Natural killer cell (primary cell): Measurements from ENCODE around the gene GKN2. TPM values are rescaled to one million over a fixed set of nuclear protein-coding genes. Genes with fewer than 3 reads are reported as not detected.

Experiments used
- ATAC-seq, 3 donors: fragments of 150-1000 bp in 2 of 3; fragments of 200-7000 bp in 1 of 3; cut with Tn5 transposase; 1 replicate in 1 of 3; 2 replicates in 2 of 3; pipeline ENCODE4 v1.10.0; 2021; ENCODE audit warnings: mild to moderate bottlenecking in 2 of 3, moderate library complexity in 2 of 3
- DNase-seq, 2 donors: peaks; one replicate each; pipeline versions ENCODE4 v3.0.0 to v3.0.0-alpha.2; 2013 to 2021; ENCODE audit warnings: mixed read lengths in 1 of 2
- H3K27ac ChIP-seq: one replicate; pipeline ENCODE4 v1.5.1; 2013; ENCODE audit warnings: mild to moderate bottlenecking, low read length
- H3K27me3 ChIP-seq: one replicate; pipeline ENCODE4 v1.6.1; 2013; ENCODE audit warnings: low read length; ENCODE audit not compliant: control insufficient read depth, insufficient read depth
- H3K36me3 ChIP-seq: one replicate; pipeline ENCODE4 v1.6.1; 2013; ENCODE audit warnings: low read length; ENCODE audit not compliant: control insufficient read depth, insufficient read depth
- H3K4me1 ChIP-seq: one replicate; pipeline ENCODE4 v1.6.1; 2013; ENCODE audit warnings: low read length; ENCODE audit not compliant: control insufficient read depth, insufficient read depth
- H3K4me3 ChIP-seq: one replicate; pipeline ENCODE4 v1.5.1; 2013; ENCODE audit warnings: low read length
- H3K9me3 ChIP-seq: one replicate; pipeline ENCODE4 v1.6.1; 2013; ENCODE audit warnings: low read length; ENCODE audit not compliant: control insufficient read depth, insufficient read depth
- H3K27ac Mint-ChIP-seq, 2 donors: one replicate each; pipeline ENCODE4 v1.8.0; 2022; ENCODE audit warnings: mild to moderate bottlenecking in 2 of 2, mixed read lengths in 2 of 2, moderate library complexity in 1 of 2
- H3K27me3 Mint-ChIP-seq, 2 donors: one replicate each; pipeline ENCODE4 v1.8.0; 2022; ENCODE audit warnings: low read depth in 2 of 2, mixed read lengths in 2 of 2
- H3K36me3 Mint-ChIP-seq: one replicate; pipeline ENCODE4 v1.8.0; 2022; ENCODE audit warnings: mixed read lengths
- H3K4me1 Mint-ChIP-seq, 2 donors: one replicate each; pipeline ENCODE4 v1.8.0; 2022; ENCODE audit warnings: mixed read lengths in 2 of 2
- H3K4me3 Mint-ChIP-seq: one replicate; pipeline ENCODE4 v1.8.0; 2022; ENCODE audit warnings: mild to moderate bottlenecking, moderate library complexity, mixed read lengths
- H3K9me3 Mint-ChIP-seq, 2 donors: one replicate each; pipeline ENCODE4 v1.8.0; 2022; ENCODE audit warnings: mixed read lengths in 2 of 2
- CTCF ChIP-seq: fragments of 200-600 bp; IDR thresholded peaks from one replicate; pipeline ENCODE4 v1.8.0; 2022; ENCODE audit warnings: antibody characterized with exemption
- WGBS: methylation state at CpG from one replicate; pipeline ENCODE4 v1.1.7; 2013; ENCODE audit warnings: missing lambda C conversion rate; ENCODE audit not compliant: insufficient coverage; 5-methylcytosine and 5-hydroxymethylcytosine counted together
- intact Hi-C: fragments of 100-400 bp; cut with micrococcal nuclease; formaldehyde crosslinking; loops from one replicate; pipeline ENCODE4 v1.14.2; 2022
- total RNA-seq, 4 donors: library from RNA; stranded (reverse); fragments of 120-200 nt in 1 of 4; gene quantifications; one replicate each; pipeline versions ENCODE4 v1.2.3 to v1.2.4, GENCODE V29; 2013 to 2022

Gene GKN2
- total RNA-seq, 3 donors from 2014 or later (not counting 1 experiment from before 2014, with no cell fraction given): not detected

- no peak overlapping the region for H3K4me3 Mint-ChIP-seq
- Histone ChIP-seq H3K36me3 (no peaks in the 10 kb centered on the region), H3K4me1 (no peaks in the 10 kb centered on the region), H3K4me3 (no peak overlapping the region), H3K27me3 (no peaks in the 10 kb centered on the region), H3K27ac (no peak overlapping the region), H3K9me3 (no peaks in the 10 kb centered on the region)
- DNase-seq (no peak), ATAC-seq (no peak)
- H3K36me3 Mint-ChIP-seq: no peaks in the 10 kb centered on the region
- H3K9me3 Mint-ChIP-seq: no peaks in the 10 kb centered on the region
- WGBS: 96% methylated on average over 1 of the region's 1 CpG
- TF ChIP-seq CTCF: no peak
- H3K27me3 Mint-ChIP-seq: peaks cover 41 to 68% of the 10 kb centered on the region in 2 donors
- peaks cover 5% of the 10 kb centered on the region in 2 donors for H3K4me1 Mint-ChIP-seq
- intact Hi-C loops: no loop called here
- H3K27ac Mint-ChIP-seq: no peak overlapping the region
Measured at GRCh38 chr2:68939962-68940361, 12.7 kb downstream of the GKN2 start.

- Histone ChIP-seq H3K4me3 (no peak overlapping the region), H3K9me3 (no peaks in the 10 kb centered on the region), H3K27me3 (no peaks in the 10 kb centered on the region), H3K4me1 (no peaks in the 10 kb centered on the region), H3K27ac (no peak overlapping the region), H3K36me3 (no peaks in the 10 kb centered on the region)
- no peak for TF ChIP-seq CTCF
- 97% methylated on average over 2 of the region's 3 CpGs for WGBS
- H3K27ac Mint-ChIP-seq: no peak overlapping the region
- intact Hi-C loops: no loop called here
- no peak for ATAC-seq
- peaks cover 5% of the 10 kb centered on the region in 2 donors for H3K4me1 Mint-ChIP-seq
- H3K27me3 Mint-ChIP-seq: peaks cover 37 to 61% of the 10 kb centered on the region in 2 donors
- no peaks in the 10 kb centered on the region for H3K36me3 Mint-ChIP-seq
- H3K9me3 Mint-ChIP-seq: no peaks in the 10 kb centered on the region
- no peak for DNase-seq
- H3K4me3 Mint-ChIP-seq: no peak overlapping the region
Measured at GRCh38 chr2:68938938-68939337, 13.8 kb downstream of the GKN2 start.

- ATAC-seq (no peak), DNase-seq (no peak)
- Histone ChIP-seq H3K27me3 (no peaks in the 10 kb centered on the region), H3K27ac (no peak overlapping the region), H3K4me3 (no peak overlapping the region), H3K9me3 (no peaks in the 10 kb centered on the region), H3K4me1 (no peaks in the 10 kb centered on the region), H3K36me3 (no peaks in the 10 kb centered on the region)
- 96% methylated on average over 5 of the region's 5 CpGs for WGBS
- no peak for TF ChIP-seq CTCF
- Mint-ChIP-seq H3K27ac (no peak overlapping the region), H3K4me3 (no peak overlapping the region), H3K9me3 (no peaks in the 10 kb centered on the region), H3K27me3 (peaks cover 33 to 49% of the 10 kb centered on the region in 2 donors), H3K4me1 (no peaks in the 10 kb centered on the region), H3K36me3 (no peaks in the 10 kb centered on the region)
- intact Hi-C loops: no loop called here
Measured at GRCh38 chr2:68937346-68938055, 15.2 kb downstream of the GKN2 start.

GRCh38 chr2:68936889-68937288 is 15.8 kb downstream of the GKN2 start:
- intact Hi-C loops: no loop called here
- Histone ChIP-seq H3K27me3 (no peaks in the 10 kb centered on the region), H3K36me3 (no peaks in the 10 kb centered on the region), H3K9me3 (no peaks in the 10 kb centered on the region), H3K4me3 (no peak overlapping the region), H3K27ac (no peak overlapping the region), H3K4me1 (no peaks in the 10 kb centered on the region)
- Mint-ChIP-seq H3K27me3 (peaks cover 28 to 43% of the 10 kb centered on the region in 2 donors), H3K4me1 (no peaks in the 10 kb centered on the region), H3K27ac (no peak overlapping the region), H3K9me3 (no peaks in the 10 kb centered on the region), H3K4me3 (no peak overlapping the region), H3K36me3 (no peaks in the 10 kb centered on the region)
- 74% methylated on average over 1 of the region's 1 CpG for WGBS
- no peak for DNase-seq
- TF ChIP-seq CTCF: no peak
- ATAC-seq: no peak
